ENCODE data around the gene ERCC5. TPM values are rescaled to one million over a fixed set of nuclear protein-coding genes. Genes with fewer than 3 reads are reported as not detected.

ERCC5 gene
- total and polyA plus RNA-seq, 9 of the 15 experiments (the other 6 are each of a cell fraction or from before 2014, with no cell fraction given), result 7.4 to 43.1 (median 33.9) TPM

- no peak for TF ChIP-seq CBX8 (IDR thresholded peaks at IDR 0.05; ENCODE audit: borderline replicate concordance, extremely low read depth, low read depth, low read length, poor library complexity, severe bottlenecking)
- TF ChIP-seq FIP1L1 (IDR thresholded peaks at IDR 0.05; ENCODE audit: low read depth, low read length, poor library complexity, severe bottlenecking), result peak; percentile 68
- TF ChIP-seq HINFP (tag; conservative IDR thresholded peaks at IDR 0.05; ENCODE audit: low read depth), result no peak
- TF ChIP-seq ZFP36 (IDR thresholded peaks at IDR 0.05; ENCODE audit: low read depth, low read length, partially characterized antibody), result no peak
- no peak for TF ChIP-seq ZNF384 (IDR thresholded peaks at IDR 0.05; ENCODE audit: low read depth, low read length)
- TF ChIP-seq HDGF (IDR thresholded peaks at IDR 0.05), result no peak
- TF ChIP-seq PHF20 (IDR thresholded peaks at IDR 0.05; ENCODE audit: partially characterized antibody), result no peak
- TF ChIP-seq ZNF57 (CRISPR knock-in tag; IDR thresholded peaks at IDR 0.05), result no peak
- TF ChIP-seq THRAP3 (IDR thresholded peaks at IDR 0.05; ENCODE audit: borderline replicate concordance), result no peak
- TF ChIP-seq RAD21 (CRISPR knock-in tag; conservative IDR thresholded peaks at IDR 0.05 in 1 of 2, IDR thresholded peaks at IDR 0.05 in 1 of 2), result peak; percentile 21 to 31; a peak in 2 of 4 replicates
- TF ChIP-seq NUFIP1 (IDR thresholded peaks at IDR 0.05; ENCODE audit: partially characterized antibody), result no peak
- TF ChIP-seq BRD9 (IDR thresholded peaks at IDR 0.05; ENCODE audit: low read depth, partially characterized antibody), result no peak
- TF ChIP-seq ZSCAN32 (CRISPR knock-in tag; IDR thresholded peaks at IDR 0.05), result no peak
- TF ChIP-seq PREB (CRISPR knock-in tag; IDR thresholded peaks at IDR 0.05), result no peak
- no peak for TF ChIP-seq ZNF140 (CRISPR knock-in tag; IDR thresholded peaks at IDR 0.05)
- no peak for TF ChIP-seq E2F4 (CRISPR knock-in tag; IDR thresholded peaks at IDR 0.05; ENCODE audit: low read depth)
- TF ChIP-seq SMAD1 (IDR thresholded peaks at IDR 0.05; ENCODE audit: low read depth, low read length, partially characterized antibody), result no peak
- TF ChIP-seq ZBTB8A (IDR thresholded peaks at IDR 0.05; ENCODE audit: partially characterized antibody), result no peak
- no peak for TF ChIP-seq THRB (CRISPR knock-in tag; conservative IDR thresholded peaks at IDR 0.05)
- no peak for TF ChIP-seq POLR3A (IDR thresholded peaks at IDR 0.05; ENCODE audit: borderline replicate concordance, extremely low read depth, insufficient read depth, insufficient read length)
- no peak for TF ChIP-seq SIN3B (IDR thresholded peaks at IDR 0.05; ENCODE audit: low read depth)
- no peak for TF ChIP-seq TBL1XR1 (IDR thresholded peaks at IDR 0.05; ENCODE audit: low read length in 2 of 2)
- no peak for TF ChIP-seq ARHGAP35 (IDR thresholded peaks at IDR 0.05; ENCODE audit: partially characterized antibody)
Measured at GRCh38 chr13:102800145-102801041, 45.4 kb upstream of the ERCC5 start (continued).

All from K562 (cell line).